Body of pancreas (tissue), 4 donors: ENCODE measurements around the gene WDR5B. TPM values are rescaled to one million over a fixed set of nuclear protein-coding genes. Genes with fewer than 3 reads are reported as not detected.

ENCODE experiments used
- ATAC-seq: fragments of 150-250 bp; one replicate; pipeline ENCODE4 v1.9.1; 2016
- DNase-seq, 4 donors: peaks; one replicate each; pipeline ENCODE4 v3.0.0-alpha.2; 2019
- H3K27ac ChIP-seq, 4 donors: fragments of 200-600 bp; sonication (generic); 1 replicate in 3 of 4; 2 replicates in 1 of 4; pipeline versions ENCODE4 v1.5.1 to v1.6.1; 2016 to 2019; ENCODE audit warnings: mild to moderate bottlenecking in 1 of 4, mixed read lengths in 1 of 4, moderate library complexity in 1 of 4
- H3K27me3 ChIP-seq, 2 donors: fragments of 200-600 bp; sonication (generic); one replicate each; pipeline ENCODE4 v1.6.0; 2016; ENCODE audit warnings: mild to moderate bottlenecking in 1 of 2
- H3K36me3 ChIP-seq, 2 donors: fragments of 200-600 bp; sonication (generic); replicated peaks in 1 of 2; 2 replicates each; pipeline ENCODE4 v1.5.1; 2016; ENCODE audit warnings: low read depth in 2 of 2; ENCODE audit not compliant: insufficient read depth in 1 of 2
- H3K4me1 ChIP-seq: fragments of 200-600 bp; sonication (generic); one replicate; pipeline ENCODE4 v1.6.0; 2016
- H3K4me3 ChIP-seq, 2 donors: fragments of 200-600 bp; sonication (generic); 1 replicate in 1 of 2; 2 replicates in 1 of 2; pipeline ENCODE4 v1.5.1; 2016 to 2019
- H3K9me3 ChIP-seq, 3 donors: fragments of 200-600 bp; sonication (generic); 1 replicate in 2 of 3; 2 replicates in 1 of 3; pipeline ENCODE4 v1.5.1; 2016
- CTCF ChIP-seq, 7 experiments: fragments of 450-650 bp in 4 of 7; fragments of 200-600 bp in 3 of 7; sonication (generic) in 3 of 7; IDR thresholded peaks; one replicate each; pipeline ENCODE4 v1.5.1; 2016 to 2019; ENCODE audit warnings: antibody characterized with exemption in 7 of 7
- POLR2A ChIP-seq, 3 donors: fragments of 450-650 bp; IDR thresholded peaks; one replicate each; pipeline ENCODE4 v1.6.1; 2016; ENCODE audit warnings: antibody characterized with exemption in 3 of 3, mild to moderate bottlenecking in 2 of 3
- WGBS, 2 donors: methylation state at CpG; one replicate each; pipeline ENCODE4 v1.1.5; 2017; 5-methylcytosine and 5-hydroxymethylcytosine counted together
- intact Hi-C: fragments of 100-400 bp; cut with DNase I; formaldehyde crosslinking; loops from one replicate; pipeline ENCODE4 v1.15.1; 2023
- total RNA-seq, 2 donors: library from RNA; depleted of rRNA; stranded (reverse); fragments of >200 nt; gene quantifications; one replicate each; pipeline ENCODE4 v1.1.0, GENCODE V29; 2016

WDR5B gene
- total RNA-seq, 2 donors from 2014 or later = 5.6 to 6.2 TPM

GRCh38 chr3:122421101-122421500 lies 5.2 kb upstream of the WDR5B start:
- no peaks in the 10 kb centered on the region for H3K9me3 ChIP-seq
- intact Hi-C loops = no loop called here
- no peak for ATAC-seq
- no peak overlapping the region for H3K27ac ChIP-seq
- H3K4me3 ChIP-seq = no peak overlapping the region
- no peaks in the 10 kb centered on the region for H3K27me3 ChIP-seq
- no peak for TF ChIP-seq CTCF (IDR thresholded peaks at IDR 0.05)
- TF ChIP-seq POLR2A (IDR thresholded peaks at IDR 0.05) = no peak
- peaks cover 12% of the 10 kb centered on the region for H3K4me1 ChIP-seq
- 94 to 98% methylated on average over 4 of the region's 4 CpGs for WGBS, 2 donors
- H3K36me3 ChIP-seq = peaks cover 0 to 4% of the 10 kb centered on the region in 2 donors
- DNase-seq = no peak

- Histone ChIP-seq H3K36me3 (no peaks in the 10 kb centered on the region), H3K9me3 (no peaks in the 10 kb centered on the region), H3K27me3 (no peaks in the 10 kb centered on the region), H3K27ac (peak overlapping the region; percentile 82 to 93 (median 91)), H3K4me1 (peaks cover 48% of the 10 kb centered on the region), H3K4me3 (peak overlapping the region; percentile 24 to 36)
- 22 to 27% methylated on average over 14 of the region's 14 CpGs for whole genome bisulfite sequencing, 2 donors
- TF ChIP-seq CTCF (IDR thresholded peaks at IDR 0.05) (peak in 2 of 7 experiments; percentile 0 to 11), POLR2A (IDR thresholded peaks at IDR 0.05) (peak in 1 of 3 donors; percentile 3)
- DNase-seq (peak; percentile 20 to 33 (median 26)), ATAC-seq (no peak)
- intact Hi-C loops = no loop called here
Observed at GRCh38 chr3:122416966-122417365, 1.1 kb upstream of the WDR5B start.

- Histone ChIP-seq H3K4me1 (peaks cover 55% of the 10 kb centered on the region), H3K27me3 (no peaks in the 10 kb centered on the region), H3K4me3 (peak overlapping the region; percentile 24 to 36), H3K9me3 (no peaks in the 10 kb centered on the region), H3K27ac (peak overlapping the region; percentile 82 to 93 (median 91)), H3K36me3 (no peaks in the 10 kb centered on the region)
- ATAC-seq = peak; percentile 69
- WGBS, 2 donors = 10 to 17% methylated on average over 10 of the region's 10 CpGs
- intact Hi-C loops = no loop called here
- TF ChIP-seq POLR2A (IDR thresholded peaks at IDR 0.05) (no peak), CTCF (IDR thresholded peaks at IDR 0.05) (no peak)
- peak; percentile 67 to 87 (median 76) for DNase-seq
Observed at GRCh38 chr3:122415104-122415744, 638 bp downstream of the WDR5B start.

- WGBS, 2 donors = 49 to 61% methylated on average over 3 of the region's 3 CpGs
- Histone ChIP-seq H3K27ac (peak overlapping the region in 3 of 4 donors; percentile 82 to 91 (median 91)), H3K27me3 (no peaks in the 10 kb centered on the region), H3K4me3 (no peak overlapping the region), H3K36me3 (no peaks in the 10 kb centered on the region), H3K9me3 (no peaks in the 10 kb centered on the region), H3K4me1 (peaks cover 55% of the 10 kb centered on the region)
- no peak for TF ChIP-seq CTCF (IDR thresholded peaks at IDR 0.05)
- no peak for TF ChIP-seq POLR2A (IDR thresholded peaks at IDR 0.05)
- intact Hi-C loops = no loop called here
- DNase-seq (no peak), ATAC-seq (no peak)
Observed at GRCh38 chr3:122414391-122414790, 1.5 kb downstream of the WDR5B start.

GRCh38 chr3:122410639-122411038 lies 5.2 kb downstream of the WDR5B start:
- no peak for DNase-seq
- intact Hi-C loops = no loop called here
- no peak for ATAC-seq
- H3K9me3 ChIP-seq = no peaks in the 10 kb centered on the region
- TF ChIP-seq POLR2A (IDR thresholded peaks at IDR 0.05) = no peak
- TF ChIP-seq CTCF (IDR thresholded peaks at IDR 0.05) = no peak
- H3K36me3 ChIP-seq = peaks cover 0 to 2% of the 10 kb centered on the region in 2 donors
- no peak overlapping the region for H3K4me3 ChIP-seq
- no peak overlapping the region for H3K27ac ChIP-seq
- peaks cover 43% of the 10 kb centered on the region for H3K4me1 ChIP-seq
- 75 to 80% methylated on average over 6 of the region's 6 CpGs for WGBS, 2 donors
- H3K27me3 ChIP-seq = no peaks in the 10 kb centered on the region
